ENCODE measurements around the gene LCN15. TPM values are rescaled to one million over a fixed set of nuclear protein-coding genes. Genes with fewer than 3 reads are reported as not detected.
"Not testable (repeated sequence)": the region's sequence is repeated elsewhere in the genome, so short reads cannot be mapped to it uniquely, and the experiment has no call there.

The LCN15 gene
- polyA plus RNA-seq, 10 donors = 0.22 to 0.95 (median 0.52) TPM

GRCh38 chr9:136775191-136775590 is 10.9 kb upstream of the LCN15 start:
- no peak for DNase-seq

GRCh38 chr9:136774416-136775045 is 10.2 kb upstream of the LCN15 start:
- DNase-seq = no peak

GRCh38 chr9:136773386-136774044 is 9.2 kb upstream of the LCN15 start:
- no peak for DNase-seq

- no peak for DNase-seq
Observed at GRCh38 chr9:136771907-136772415, 7.6 kb upstream of the LCN15 start.

GRCh38 chr9:136769710-136770191 is 5.4 kb upstream of the LCN15 start:
- no peak for DNase-seq

GRCh38 chr9:136766410-136767120 is 2.2 kb upstream of the LCN15 start:
- peak; percentile 46 to 55 (median 52) for DNase-seq

- DNase-seq = not testable (repeated sequence)
Observed at GRCh38 chr9:136765745-136766409, 1.6 kb upstream of the LCN15 start.

GRCh38 chr9:136765041-136765440 is 723 bp upstream of the LCN15 start:
- DNase-seq = no peak

GRCh38 chr9:136763649-136764035 is 676 bp downstream of the LCN15 start:
- DNase-seq = no peak

GRCh38 chr9:136762915-136763648 is 1.2 kb downstream of the LCN15 start:
- peak in 1 of 3 donors; percentile 44 for DNase-seq

- DNase-seq = no peak
Observed at GRCh38 chr9:136762221-136762691, 2.1 kb downstream of the LCN15 start.

- no peak for DNase-seq
Observed at GRCh38 chr9:136761545-136761981, 2.8 kb downstream of the LCN15 start.

- DNase-seq = peak in 2 of 3 donors; percentile 30 to 54
Observed at GRCh38 chr9:136760834-136761544, 3.3 kb downstream of the LCN15 start.

- no peak for DNase-seq
Observed at GRCh38 chr9:136760424-136760823, 3.9 kb downstream of the LCN15 start.

GRCh38 chr9:136759436-136760325 is 4.6 kb downstream of the LCN15 start:
- no peak for DNase-seq

GRCh38 chr9:136759001-136759400 is 5.3 kb downstream of the LCN15 start:
- no peak for DNase-seq

GRCh38 chr9:136757751-136758140 is 6.6 kb downstream of the LCN15 start:
- no peak for DNase-seq

- DNase-seq = no peak
Observed at GRCh38 chr9:136757328-136757727, 7.0 kb downstream of the LCN15 start.

- DNase-seq = no peak
Observed at GRCh38 chr9:136756836-136757235, 7.5 kb downstream of the LCN15 start.

GRCh38 chr9:136756134-136756438 is 8.2 kb downstream of the LCN15 start:
- DNase-seq = no peak

Measured in muscle of back (tissue), 11 donors.